AG09319 (cell line): ENCODE data around the gene TRAF4.
"Not testable (repeated sequence)": the region's sequence is repeated elsewhere in the genome, so short reads cannot be mapped to it uniquely, and the experiment has no call there.

Source experiments
- DNase-seq: peaks from one replicate; pipeline ENCODE4 v3.0.0-alpha.2; 2010; ENCODE audit warnings: low read depth; ENCODE audit errors: extremely low read depth
- CTCF ChIP-seq: IDR thresholded peaks from 2 replicates; pipeline ENCODE4 v1.5.1; 2011; ENCODE audit warnings: low read depth, mild to moderate bottlenecking, inconsistent platforms, low read length, moderate library complexity

TRAF4 gene

GRCh38 chr17:28716740-28717577, 26.9 kb upstream of the TRAF4 start:
- no peak for TF ChIP-seq CTCF
- DNase-seq = no peak

GRCh38 chr17:28717578-28718332, 26.1 kb upstream of the TRAF4 start, which contains the start of gene RAB34:
TSS of gene RAB34 (minus strand) at chr17:28717868. CDS start at chr17:28717266, 602 bp downstream.
- no peak; the same call in 1 of the 2 replicates for TF ChIP-seq CTCF
- DNase-seq = peak; percentile 78

GRCh38 chr17:28718333-28719020, 25.3 kb upstream of the TRAF4 start:
- no peak for TF ChIP-seq CTCF
- DNase-seq = no peak

GRCh38 chr17:28719021-28719433, 24.8 kb upstream of the TRAF4 start:
- TF ChIP-seq CTCF = no peak
- no peak for DNase-seq

- no peak for DNase-seq
- no peak; the same call in 1 of the 2 replicates for TF ChIP-seq CTCF
Observed at GRCh38 chr17:28720247-28720996, 23.4 kb upstream of the TRAF4 start.

- not testable (repeated sequence) for DNase-seq
Observed at GRCh38 chr17:28720997-28721329, 22.8 kb upstream of the TRAF4 start.
